NCI-H1417 treated with DMSO at 0.1 percent for 48 hours (cell line): Measurements from ENCODE around the gene IL20.

Source experiments
- DNase-seq: peaks from one replicate; lab custom pipeline; 2025; lab: John Stamatoyannopoulos, UW

IL20 gene

GRCh38 chr1:206864939-206865671 is at the start of gene IL20:
TSS of gene IL20 (plus strand) at chr1:206865623. CDS start at chr1:206865853, 230 bp downstream.
- DNase-seq = no peak

GRCh38 chr1:206816390-206817287 is 48.8 kb upstream of the IL20 start:
- no peak for DNase-seq

DNA sequence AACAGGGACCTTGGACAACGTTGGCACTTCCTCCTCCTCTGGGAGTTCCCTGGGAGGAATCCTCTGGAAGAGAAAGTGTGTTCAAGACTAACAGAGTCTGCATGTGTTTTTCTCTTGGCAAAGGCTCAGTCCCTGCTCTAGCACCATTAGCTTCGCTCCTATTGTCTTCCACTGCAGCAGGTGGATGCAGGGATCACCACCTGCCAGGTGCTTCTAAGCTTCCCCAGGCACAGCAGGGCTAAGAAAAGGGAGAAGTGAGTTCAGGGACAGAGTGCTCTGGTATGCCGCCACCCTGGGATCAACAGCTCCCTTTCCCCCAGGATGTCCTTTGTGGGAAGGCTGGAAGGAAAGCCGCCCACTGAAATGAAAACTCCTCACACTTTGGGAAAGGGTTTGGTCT is 43.9 kb upstream of the IL20 start:
- no peak for DNase-seq

DNA sequence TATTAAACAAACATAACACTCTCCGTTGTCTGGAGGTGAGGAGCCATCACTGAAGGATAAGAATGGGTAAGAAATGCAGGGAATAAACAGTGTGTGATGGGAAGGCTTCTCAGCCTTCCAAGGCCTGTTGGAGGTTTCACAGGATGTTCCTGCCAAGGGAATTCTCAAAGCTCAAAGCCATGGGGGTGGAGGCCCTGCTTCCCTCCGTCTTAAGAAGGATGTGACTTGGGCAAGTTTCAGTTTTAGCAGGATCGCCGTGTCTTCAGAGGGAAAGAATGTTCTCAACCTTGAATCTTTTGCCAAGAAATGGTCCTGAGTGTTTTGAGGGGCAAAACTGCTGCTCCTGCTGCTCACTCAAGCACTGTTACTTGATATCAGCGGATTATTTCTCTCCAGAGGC is 41.7 kb upstream of the IL20 start:
- DNase-seq = no peak

DNA sequence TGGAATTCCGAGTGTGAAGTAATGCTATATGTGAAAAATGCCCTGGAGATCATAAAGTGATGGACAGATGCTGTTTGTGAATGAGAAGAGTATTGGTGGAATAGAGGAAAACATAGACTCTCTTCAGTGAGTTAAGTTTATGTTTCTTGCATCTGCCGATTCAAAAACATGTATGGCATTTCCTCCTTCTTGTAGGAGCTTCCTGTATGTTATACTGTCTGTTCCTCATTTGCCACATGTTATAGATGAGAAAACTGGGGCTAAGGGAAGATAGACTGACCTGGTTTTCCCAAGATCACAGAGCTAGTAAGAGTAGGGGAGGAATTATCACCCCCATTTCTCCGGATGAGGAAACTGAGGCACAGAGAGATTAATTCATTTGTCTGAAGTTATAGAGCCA is 41.1 kb upstream of the IL20 start:
- no peak for DNase-seq

- no peak for DNase-seq
Measured at GRCh38 chr1:206826394-206826793, 39.0 kb upstream of the IL20 start.

DNA sequence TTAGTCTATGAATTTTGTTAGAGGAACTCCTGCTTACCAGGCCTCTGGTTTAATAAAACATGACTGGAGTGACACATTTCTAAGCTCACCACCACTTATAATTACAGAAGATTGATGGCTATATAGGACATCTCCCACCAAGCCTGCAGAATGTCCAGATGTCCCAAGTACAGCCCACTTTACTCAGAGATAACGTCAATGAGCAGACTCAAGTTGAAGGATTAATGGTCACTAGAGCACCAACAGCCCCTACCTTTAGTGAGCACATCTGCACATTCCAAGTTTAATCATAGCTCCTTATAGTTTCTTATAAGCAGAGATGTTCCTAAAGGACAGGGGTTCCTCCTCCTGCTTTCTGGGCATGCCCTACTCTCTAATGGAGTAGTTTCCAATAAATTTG is 37.4 kb upstream of the IL20 start:
- DNase-seq = no peak

GRCh38 chr1:206828765-206829164 is 36.7 kb upstream of the IL20 start:
- no peak for DNase-seq

DNA sequence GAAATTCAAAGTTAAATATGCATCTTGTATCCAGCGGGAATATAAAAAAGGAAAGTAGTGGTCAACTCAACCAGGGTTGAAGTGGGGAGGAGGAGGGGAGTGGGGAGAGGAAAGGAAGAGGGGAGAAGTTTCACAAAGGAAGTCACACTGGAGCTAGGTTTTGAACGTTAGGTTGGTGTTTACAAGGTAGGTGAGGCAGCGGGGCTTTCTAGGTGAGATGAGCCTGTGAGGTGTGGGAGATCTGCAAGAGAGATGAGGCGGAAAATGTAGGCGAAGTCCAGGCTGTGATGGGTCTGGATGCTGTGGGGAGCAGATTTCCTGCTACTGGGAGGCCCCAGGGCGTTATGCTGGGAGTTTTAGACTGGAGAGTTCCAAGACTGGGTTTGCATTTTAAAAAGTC is 36.1 kb upstream of the IL20 start:
- DNase-seq = no peak

- no peak for DNase-seq
Measured at GRCh38 chr1:206829875-206830274, 35.5 kb upstream of the IL20 start.

DNA sequence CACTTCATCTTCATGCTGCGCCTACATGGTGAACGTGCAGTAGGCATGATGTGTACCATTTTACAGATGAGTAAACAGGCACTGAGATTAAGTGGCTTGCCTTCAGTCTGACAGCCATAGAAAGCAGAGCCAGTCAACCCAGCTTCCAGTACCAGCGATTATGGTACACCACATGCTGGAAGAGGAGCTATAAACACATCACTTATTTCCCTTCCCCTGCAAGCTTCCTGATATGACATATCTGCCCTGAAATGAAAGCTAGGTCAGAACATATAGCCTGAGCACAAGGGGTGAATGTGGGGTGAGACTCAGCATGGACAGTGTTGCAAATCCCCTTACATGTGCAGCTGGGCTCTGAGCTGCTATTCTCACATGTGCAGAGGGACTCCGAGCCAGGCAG is 33.8 kb upstream of the IL20 start:
- DNase-seq = no peak

DNA sequence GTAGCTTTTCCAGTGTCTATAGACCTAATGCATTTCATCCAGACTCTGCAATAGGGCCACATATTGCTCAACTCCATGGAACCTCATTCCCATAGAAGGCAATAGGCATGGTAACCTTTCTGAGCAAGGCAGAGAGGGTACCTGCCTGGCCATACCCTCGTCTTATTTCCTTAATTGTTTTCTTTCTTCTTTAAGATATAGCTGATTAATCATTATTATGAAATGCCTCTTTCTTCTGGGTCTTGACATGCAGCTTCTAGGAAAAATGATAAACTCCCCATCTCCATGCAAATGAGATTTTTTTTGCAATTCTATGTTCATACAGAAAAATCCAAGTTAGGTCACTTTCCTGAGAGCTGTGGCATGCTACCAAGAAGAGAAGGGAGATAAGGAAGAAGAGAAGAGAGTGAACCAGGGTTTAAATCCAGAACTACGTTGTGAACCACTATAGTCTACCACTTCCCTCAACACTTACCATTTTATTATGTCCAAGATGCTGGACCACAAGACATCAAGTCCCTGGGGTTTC is 33.0 kb upstream of the IL20 start:
- DNase-seq = no peak

DNA sequence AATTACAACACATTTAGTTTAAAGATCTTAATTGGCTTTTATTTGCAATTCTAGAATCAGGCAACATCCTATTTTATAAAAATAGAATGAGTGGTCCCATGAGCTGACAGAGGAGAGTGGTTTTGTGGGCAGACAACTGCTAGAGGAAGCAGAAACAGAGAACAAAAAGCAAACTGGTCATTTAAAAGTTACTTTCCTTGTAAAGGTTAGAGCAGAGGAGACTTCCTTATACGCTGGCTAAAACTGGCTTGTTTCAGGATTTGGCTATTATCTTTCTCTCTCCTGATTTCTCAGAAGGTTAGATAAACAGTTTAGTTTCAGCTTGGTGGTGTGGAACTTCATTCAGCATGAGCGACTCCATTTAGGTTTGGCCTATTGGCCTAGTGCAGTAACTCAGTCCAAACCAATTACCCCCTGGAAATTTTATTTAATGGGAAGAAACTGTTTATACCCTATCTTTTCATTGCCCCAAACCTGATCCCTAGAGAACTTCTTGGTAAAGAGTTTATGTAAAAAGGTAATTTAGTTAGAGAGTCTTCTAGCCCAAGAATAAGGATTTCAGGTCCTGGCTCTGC is 32.2 kb upstream of the IL20 start:
- no peak for DNase-seq

- no peak for DNase-seq
Measured at GRCh38 chr1:206833801-206834200, 31.6 kb upstream of the IL20 start.

- no peak for DNase-seq
Measured at GRCh38 chr1:206834217-206834616, 31.2 kb upstream of the IL20 start.

- no peak for DNase-seq
Measured at GRCh38 chr1:206834711-206835110, 30.7 kb upstream of the IL20 start.

- no peak for DNase-seq
Measured at GRCh38 chr1:206835186-206835585, 30.2 kb upstream of the IL20 start.

DNA sequence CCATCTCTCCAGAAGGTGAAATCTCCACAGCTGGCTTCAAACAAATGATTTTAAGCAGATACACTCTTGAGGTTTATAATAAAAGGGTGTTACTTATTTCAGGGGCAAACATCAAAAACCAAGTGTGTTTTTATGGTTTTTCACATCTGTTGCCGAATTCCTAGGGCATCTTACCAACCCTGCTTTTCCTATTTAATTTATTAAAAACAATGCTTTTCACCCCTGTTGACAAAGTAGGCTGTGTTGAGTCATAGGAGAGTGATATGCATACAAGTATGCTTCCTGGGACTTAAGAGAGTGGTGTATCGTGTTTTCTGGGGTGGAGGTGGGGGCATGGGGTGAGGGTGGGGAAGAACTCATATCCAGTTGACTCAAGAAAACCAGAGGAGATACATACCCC is 29.3 kb upstream of the IL20 start:
- no peak for DNase-seq

DNA sequence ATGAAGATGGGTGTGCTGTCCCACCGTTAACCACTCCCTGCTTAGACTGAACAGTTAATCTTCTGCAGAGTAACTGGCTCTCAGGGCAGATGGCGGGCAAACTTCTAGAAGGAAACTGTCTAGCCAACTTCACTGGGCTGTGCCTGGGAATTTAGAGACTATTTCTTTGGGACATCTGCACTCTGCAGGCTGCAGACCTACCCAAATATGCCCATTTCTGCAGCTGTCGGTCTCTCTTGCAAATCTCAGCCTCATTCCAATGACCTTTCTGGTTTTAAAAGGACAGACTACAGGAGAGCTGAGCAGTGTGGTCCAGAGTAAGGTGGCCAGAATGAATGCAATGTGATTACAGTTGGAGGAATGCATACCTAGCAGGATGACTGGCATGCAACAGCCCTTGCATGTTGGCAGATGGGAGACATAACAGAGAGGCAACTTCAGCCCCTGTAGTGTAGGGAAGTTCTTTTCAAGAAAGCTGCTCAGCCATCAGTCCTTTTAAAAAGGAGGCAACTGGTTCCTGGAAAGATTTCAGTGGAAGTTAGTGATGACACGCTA is 26.3 kb upstream of the IL20 start:
- DNase-seq = no peak

GRCh38 chr1:206839857-206840256 is 25.6 kb upstream of the IL20 start:
- no peak for DNase-seq

DNA sequence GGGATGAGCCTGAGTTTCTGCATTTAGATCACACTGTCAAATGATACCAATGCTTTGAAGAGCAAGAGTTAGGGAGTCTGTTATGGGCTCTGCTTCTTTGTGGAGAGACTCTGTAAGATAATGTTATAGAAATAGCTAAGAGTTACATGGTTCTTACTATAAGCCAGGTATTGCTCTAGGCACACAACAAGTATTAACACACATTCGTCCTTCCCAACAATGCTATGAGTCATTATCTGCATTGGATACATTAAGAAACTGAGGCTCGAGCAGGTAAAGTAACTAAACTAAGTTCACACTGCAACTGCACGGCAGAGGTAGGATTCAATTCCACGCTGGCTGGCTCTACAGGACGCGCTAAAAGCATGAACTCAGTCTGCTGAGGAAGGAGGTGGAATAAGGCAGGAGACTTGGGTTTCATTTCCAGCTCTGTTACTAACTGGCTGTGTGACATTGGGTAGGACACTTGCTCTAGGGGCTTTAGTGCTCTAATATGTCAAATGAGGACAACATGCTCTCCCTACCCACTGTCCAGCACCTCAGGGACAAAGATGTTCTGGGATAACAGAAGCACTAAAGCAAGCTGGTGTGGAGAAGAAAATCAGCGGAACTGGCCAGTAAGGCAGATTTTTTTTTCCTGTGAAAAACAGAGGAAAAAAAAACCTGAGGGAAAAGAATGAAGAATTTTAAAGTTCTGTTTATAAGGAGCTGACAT is 23.7 kb upstream of the IL20 start:
- DNase-seq = no peak

DNA sequence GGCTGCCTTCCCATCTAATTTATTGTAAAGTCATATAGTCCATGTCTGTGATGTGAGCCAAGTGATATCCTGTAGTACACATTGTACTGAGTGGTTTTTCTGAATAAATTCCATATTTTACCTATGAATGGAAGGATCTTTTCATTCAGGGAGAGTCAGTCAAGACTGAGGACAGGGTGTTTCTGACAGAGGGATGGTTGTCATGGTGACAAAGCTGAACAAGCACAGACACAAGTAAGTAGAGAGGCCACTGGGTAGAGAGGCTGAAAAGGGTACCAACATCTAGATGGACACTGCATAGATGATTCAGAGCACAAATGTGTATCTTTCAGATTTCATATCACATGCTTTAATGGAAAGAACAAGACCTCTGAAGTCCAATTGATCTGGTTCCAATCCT is 22.6 kb upstream of the IL20 start:
- no peak for DNase-seq
